HG03354 (cell line): Measurements from ENCODE around the gene DSPP.
"Not testable (repeated sequence)": the region's sequence is repeated elsewhere in the genome, so short reads cannot be mapped to it uniquely, and the experiment has no call there.

Experiments used
- ATAC-seq: cut with Tn5 transposase; IDR thresholded peaks from one replicate; pipeline ENCODE4 v1.9.1; 2021; ENCODE audit warnings: mild to moderate bottlenecking; ENCODE audit not compliant: unreplicated experiment, poor library complexity, severe bottlenecking

Gene DSPP

DNA sequence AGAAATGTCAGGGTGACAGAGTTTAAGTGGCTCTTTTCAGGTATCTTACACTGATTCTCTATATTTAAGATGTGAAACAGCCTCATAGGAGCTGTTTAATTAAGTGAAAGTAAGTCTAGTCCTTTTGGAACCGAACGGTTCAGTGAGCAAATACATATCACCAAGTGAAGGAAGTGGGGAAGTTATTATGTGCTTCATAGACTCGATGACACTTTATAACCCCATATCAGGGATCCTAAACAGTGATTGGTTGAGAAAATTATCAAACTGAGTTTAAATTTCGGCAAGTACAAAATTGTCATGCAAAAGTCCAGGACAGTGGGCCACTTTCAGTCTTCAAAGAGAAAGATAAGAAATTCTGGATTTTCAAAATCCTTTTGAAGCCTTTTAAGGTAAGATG lies at the start of gene DSPP:
Gene DSPP (plus strand): TSS at position 301 of the 400 bp plus-strand sequence. CDS start 2,380 bp downstream, outside the sequence.
- ATAC-seq = no peak

DNA sequence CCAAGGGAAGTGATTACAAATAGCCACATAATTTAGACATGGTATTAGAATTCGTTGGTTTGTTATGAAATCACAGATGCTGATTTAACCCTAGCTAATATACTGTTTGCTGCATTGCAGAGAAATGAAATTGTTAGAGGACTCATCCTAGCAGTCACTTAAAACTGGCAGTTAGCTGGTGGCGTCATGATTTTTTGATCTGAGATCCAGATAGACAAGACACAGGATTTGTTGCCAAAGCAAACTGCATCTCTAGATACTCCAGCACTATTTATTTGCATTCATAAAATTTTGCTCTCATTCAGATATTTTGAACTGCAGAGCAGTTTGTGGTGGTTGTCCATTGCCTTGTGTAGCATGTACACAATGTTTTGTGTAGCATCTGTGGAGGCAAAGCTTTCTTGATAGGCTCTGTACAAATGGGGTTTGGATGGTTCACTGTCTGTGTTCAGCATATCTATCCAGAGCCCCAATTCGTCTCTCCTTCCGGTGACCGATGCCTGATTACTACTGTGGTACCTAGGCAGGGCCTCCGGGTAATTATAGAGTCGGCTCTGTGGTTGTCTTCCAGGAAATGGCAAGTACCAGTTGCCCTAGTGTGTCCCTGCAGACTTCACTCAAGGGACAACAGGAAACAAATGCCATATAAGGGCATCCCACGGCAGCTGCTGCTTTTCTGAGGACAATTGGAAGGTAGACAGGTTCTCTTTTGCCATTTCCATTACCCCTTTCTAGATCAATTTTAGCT lies 49.1 kb upstream of the DSPP start:
- ATAC-seq = peak; percentile 99

DNA sequence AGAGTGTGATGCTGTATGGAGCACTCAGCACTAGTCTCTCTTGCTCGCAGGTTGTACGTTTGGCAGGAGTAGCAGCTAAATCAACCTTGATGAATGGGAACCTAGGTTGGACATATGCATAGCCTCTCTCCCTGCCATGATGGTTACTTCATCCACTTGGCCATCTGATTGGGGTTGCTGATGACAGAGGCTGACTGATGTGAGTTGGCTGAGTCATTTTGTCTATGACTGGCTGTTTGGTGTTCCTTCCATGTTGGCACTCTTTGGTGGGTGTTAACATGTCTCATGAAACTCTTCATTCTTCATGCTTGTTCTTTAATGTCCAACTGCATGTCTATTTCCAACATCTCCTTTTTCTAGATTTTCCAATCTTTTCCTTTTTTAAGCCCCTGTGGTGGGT lies 47.5 kb upstream of the DSPP start:
- no peak for ATAC-seq

DNA sequence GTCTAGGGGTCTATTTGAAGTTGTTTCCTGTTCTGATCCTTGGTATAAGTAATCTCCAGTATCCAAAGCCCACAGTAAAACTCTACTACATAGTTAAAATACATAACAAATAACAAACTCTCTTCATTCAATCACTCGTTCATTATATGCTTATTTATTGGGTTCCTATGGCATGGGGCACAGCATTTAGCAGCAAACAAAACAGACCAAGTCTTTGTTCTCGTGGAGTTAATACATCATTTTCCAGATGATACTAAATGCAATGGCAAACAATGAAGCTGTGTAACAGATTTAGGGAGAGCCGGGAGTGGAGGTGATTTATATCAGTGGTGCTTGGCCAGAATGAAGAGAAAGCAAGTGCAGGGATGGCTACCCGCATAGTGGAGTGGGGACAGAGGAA lies 42.6 kb upstream of the DSPP start:
- no peak for ATAC-seq

GRCh38 chr4:87566276-87566675 lies 42.1 kb upstream of the DSPP start:
- ATAC-seq = no peak

- no peak for ATAC-seq
These were observed 41.1 kb upstream of the DSPP start for GRCh38 chr4:87567191-87567590.

DNA sequence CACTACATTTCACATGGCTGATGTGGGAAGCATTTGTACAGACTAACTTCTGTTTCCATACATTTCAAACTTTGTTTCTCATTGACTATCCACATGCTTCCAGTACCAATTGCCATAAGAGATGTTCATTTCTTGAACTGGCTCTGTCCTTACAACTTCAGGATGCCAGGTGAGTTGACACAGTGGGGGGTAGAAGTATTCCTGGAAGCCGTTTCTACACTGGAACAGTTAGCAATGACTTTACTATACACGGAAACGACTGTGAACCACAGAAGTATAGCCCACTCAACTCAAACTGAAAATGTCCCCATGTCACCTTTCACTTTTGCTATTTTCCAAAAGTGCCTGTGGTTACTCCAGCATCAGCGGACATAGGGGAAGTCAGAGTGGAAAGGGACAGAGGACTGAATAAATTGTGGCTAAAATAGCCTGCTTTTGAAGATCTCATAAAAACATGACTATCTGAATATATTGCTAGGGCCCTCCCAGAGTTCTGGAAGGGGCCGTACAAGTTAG lies 38.0 kb upstream of the DSPP start:
- ATAC-seq = no peak

GRCh38 chr4:87574376-87574775 lies 34.0 kb upstream of the DSPP start:
- not testable (repeated sequence) for ATAC-seq

DNA sequence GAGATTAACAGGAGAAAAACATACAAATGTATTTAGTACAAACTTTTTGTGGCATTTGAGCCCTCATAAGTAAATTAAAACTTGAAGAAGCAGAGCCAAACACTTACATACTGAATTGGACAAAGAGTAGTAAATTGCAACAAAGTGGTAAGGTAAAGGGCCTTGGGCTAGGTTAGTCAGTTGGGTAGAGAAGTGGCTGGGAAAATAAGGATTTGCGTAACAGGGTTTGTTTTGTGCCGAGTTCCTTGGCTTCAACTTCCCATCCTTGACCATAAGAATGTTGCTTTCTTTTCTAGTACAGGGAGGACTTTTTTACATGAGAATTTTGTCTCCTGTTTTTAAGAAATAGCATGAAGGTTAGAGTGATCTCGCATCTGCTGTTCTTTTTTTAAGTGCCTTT lies 33.3 kb upstream of the DSPP start:
- ATAC-seq = no peak

DNA sequence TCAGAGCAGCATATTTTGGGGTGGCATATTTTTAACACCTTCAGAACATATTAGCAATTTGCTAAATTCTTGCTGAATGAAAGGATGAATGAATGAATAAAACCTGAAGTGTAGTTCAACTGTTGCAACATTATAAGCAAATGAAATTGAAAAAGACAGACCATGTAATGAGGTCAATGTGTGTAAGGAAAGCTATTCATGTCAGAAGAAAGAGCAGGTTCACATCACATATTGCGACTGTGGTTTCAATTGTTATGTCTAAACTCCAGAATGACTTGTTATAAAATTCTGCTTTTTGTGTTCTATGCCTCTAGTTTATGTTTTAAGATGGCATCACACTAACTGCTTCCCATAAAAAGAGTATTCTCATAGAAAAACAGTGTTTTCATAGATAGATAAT lies 32.9 kb upstream of the DSPP start:
- no peak for ATAC-seq

DNA sequence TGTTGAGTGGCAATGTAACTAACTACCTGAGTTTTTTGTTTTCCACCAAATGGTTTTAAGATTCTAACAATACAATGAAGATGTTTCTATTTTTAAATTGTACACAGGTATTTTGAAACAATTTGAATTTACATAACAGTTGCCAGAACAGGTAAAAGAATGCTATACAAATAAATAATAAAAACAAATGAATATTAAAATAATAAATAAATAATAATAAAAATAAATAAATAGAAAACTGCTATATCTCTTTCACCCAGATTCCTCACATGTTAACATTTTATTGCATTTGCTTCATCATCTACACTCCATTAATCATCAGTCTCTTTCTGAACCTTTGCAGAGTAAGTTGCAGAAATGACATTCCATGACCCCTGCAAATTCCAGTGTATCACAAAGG lies 32.3 kb upstream of the DSPP start:
- no peak for ATAC-seq

GRCh38 chr4:87579478-87579877 lies 28.9 kb upstream of the DSPP start:
- ATAC-seq = no peak

- no peak for ATAC-seq
These were observed 28.3 kb upstream of the DSPP start for GRCh38 chr4:87580057-87580456.

GRCh38 chr4:87584222-87584908 lies 24.0 kb upstream of the DSPP start:
- ATAC-seq = no peak

DNA sequence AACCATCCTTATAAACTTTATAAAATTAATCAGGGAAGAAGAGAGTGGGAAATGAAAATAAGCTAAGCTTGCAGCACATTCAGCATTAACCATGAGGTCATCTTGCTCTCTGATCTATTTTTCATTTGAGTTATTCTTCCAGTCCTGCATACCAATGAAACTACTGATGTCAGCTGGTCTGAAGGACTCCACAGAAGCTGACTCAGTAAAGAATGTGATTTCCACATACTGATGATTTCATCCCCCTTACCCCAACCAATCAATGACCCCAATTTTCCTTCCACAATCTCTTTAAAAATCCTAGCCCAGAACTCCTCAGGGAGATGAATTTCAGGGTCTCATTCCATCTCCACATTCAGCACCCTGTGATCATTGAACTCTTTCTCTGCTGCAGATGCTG lies 18.8 kb upstream of the DSPP start:
- no peak for ATAC-seq

DNA sequence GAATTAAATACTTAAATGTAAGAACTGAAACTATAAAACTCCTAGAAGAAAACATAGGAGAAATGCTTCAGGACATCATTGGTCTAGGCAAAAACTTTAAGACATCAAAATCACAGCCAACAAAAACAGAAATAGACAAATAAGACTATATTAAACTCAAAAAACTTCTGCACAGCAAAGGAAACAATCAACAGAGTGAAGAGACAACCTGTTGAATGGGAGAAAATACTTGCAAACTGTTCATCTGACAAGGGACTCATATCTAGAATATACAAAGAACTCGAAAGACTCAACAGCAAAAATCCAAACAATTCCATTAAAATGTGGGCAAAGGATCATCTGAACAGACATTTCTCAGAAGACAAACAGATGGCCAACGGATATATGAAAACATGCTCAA lies 16.2 kb upstream of the DSPP start:
- no peak for ATAC-seq

- ATAC-seq = no peak
These were observed 7.0 kb upstream of the DSPP start for GRCh38 chr4:87601361-87601760.

DNA sequence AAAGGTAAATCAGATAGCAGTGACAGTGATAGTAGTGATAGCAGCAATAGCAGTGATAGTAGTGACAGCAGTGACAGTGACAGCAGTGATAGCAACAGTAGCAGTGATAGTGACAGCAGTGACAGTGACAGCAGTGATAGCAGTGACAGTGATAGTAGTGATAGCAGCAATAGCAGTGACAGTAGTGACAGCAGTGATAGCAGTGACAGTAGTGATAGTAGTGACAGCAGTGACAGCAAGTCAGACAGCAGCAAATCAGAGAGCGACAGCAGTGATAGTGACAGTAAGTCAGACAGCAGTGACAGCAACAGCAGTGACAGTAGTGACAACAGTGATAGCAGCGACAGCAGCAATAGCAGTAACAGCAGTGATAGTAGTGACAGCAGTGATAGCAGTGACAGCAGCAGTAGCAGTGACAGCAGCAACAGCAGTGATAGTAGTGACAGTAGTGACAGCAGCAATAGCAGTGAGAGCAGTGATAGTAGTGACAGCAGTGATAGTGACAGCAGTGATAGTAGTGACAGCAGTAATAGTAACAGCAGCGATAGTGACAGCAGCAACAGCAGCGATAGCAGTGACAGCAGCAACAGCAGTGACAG lies 6.1 kb downstream of the DSPP start:
- ATAC-seq = no peak

GRCh38 chr4:87616268-87616667 lies 7.9 kb downstream of the DSPP start:
- no peak for ATAC-seq

GRCh38 chr4:87620086-87620485 lies 11.8 kb downstream of the DSPP start:
- ATAC-seq = no peak

GRCh38 chr4:87620491-87620890 lies 12.2 kb downstream of the DSPP start:
- ATAC-seq = no peak
